Activated CD4-positive, alpha-beta T cell treated with anti-CD3 and anti-CD28 coated beads for 1 hour (primary cell): ENCODE results near the gene TMBIM1.

Experiments used
- DNase-seq: peaks from one replicate; pipeline ENCODE4 v3.0.0-alpha.2; 2020

The TMBIM1 gene

DNA sequence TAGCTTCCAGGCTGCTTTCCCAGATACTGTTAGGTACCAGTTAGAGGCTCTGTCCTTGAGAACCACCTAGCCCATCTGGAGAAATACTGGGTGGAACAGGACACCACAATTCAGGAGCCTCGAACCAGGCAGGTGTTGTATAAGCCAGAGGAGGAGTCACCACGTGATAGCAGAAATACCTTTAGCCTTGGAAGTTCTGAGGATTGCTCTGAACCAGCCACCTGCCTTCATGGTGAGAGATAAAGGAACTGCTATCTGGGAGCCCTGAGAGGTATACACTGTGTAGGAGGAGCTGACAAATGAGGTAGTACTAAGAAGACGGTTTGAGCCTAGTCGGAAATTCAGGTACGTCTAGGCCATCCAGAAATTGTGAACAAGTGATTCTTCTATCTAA is 39.1 kb downstream of the TMBIM1 start:
- no peak for DNase-seq

DNA sequence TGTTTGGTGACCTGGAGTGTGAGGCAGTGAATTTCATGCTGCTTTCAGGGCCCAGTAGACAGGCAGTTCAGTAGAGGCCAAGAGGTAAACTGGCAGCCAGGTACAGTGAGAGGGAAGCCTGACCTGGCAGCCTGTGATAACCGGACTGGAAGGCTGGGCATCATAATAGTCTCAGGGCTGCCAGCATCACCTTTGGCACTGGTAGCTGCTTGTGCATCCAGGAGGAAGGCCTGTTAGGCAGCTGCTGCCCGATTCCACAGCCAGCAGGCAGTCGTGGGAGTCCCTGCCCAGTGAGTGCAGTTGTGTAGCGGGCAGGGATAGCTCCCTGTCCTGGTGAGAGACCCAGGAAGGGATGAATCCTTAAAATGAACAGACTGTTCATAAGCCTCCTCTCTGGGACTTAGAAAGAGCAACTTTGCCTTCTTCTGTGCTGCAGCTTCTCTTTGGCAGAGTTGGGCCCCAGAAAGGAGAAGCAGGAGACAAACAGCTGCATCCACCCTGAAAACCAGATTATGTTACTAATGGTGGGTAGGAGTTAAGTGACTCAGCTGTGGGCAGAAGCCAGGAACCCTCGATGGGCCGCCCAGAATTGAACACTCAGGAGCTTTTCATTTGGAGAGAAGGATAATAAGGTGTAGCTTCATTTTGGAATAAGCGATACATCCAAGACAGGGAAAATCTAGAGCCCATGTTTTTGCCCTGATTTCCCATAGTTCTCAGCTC is 39.6 kb downstream of the TMBIM1 start:
- DNase-seq: no peak

DNA sequence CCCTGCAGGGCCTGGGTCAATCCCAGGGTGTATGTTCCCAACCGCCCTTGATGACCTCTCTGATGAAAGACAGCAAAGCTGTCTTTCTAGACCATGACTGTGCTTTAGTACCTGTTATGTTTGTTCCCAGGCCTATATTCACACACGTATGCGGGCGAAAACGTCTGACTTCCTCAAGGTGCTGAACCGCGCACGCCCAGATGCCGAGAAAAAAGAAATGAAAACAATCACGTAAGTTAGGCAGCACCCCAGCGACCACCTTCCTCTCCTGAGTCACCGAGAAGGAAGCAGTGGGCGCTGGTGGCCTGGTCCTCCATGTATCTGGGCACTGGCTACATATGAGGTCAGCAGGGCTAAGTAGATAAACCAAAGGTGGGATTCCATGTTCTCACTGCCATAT is 42.6 kb downstream of the TMBIM1 start:
- no peak for DNase-seq

- no peak for DNase-seq
Observed at GRCh38 chr2:218245214-218245613, 47.1 kb downstream of the TMBIM1 start.

- no peak for DNase-seq
Observed at GRCh38 chr2:218244665-218245064, 47.6 kb downstream of the TMBIM1 start.

DNA sequence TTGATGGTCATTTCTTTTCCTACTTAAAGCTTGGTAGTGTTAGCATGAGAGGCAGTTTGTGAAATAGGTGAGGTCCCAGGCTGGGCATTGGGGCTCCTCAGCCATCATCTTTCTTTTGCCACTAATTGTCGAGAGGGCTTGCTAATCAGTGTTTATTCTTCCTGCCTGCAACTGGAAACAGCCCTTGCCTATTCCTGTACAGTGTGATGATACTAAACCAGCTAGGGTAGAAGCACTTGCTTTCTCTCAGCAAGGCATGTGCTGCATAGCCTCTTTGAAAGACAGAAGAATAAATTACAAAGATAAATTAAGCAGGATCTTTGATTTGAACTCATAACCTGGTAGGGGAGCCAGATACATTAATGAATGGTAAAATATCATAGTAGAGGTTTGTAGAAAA is 48.1 kb downstream of the TMBIM1 start:
- no peak for DNase-seq

GRCh38 chr2:218238887-218239286 is 53.4 kb downstream of the TMBIM1 start:
- no peak for DNase-seq

- DNase-seq: no peak
Observed at GRCh38 chr2:218236829-218237228, 55.5 kb downstream of the TMBIM1 start.

- DNase-seq: no peak
Observed at GRCh38 chr2:218235017-218235416, 57.3 kb downstream of the TMBIM1 start.

GRCh38 chr2:218234521-218234920 is 57.8 kb downstream of the TMBIM1 start:
- DNase-seq: no peak

DNA sequence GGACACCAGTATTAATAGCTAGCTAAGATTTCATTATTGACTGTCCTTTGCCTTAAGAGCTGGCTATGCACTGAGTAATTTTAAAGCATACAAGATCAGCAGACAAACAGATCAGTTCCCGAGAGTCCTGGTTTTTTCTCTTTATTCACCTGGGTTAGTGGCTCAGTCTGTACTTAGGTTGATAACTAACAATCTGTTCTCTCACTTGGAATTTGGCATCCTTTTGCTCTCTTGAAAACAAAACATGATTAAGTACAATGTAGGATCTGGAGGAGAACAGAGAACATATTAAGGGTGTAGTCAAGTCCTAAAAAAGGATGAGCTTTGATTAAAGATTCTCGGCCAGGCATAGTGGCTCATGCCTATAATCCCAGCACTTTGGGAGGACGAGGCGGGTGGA is 58.8 kb downstream of the TMBIM1 start:
- no peak for DNase-seq

DNA sequence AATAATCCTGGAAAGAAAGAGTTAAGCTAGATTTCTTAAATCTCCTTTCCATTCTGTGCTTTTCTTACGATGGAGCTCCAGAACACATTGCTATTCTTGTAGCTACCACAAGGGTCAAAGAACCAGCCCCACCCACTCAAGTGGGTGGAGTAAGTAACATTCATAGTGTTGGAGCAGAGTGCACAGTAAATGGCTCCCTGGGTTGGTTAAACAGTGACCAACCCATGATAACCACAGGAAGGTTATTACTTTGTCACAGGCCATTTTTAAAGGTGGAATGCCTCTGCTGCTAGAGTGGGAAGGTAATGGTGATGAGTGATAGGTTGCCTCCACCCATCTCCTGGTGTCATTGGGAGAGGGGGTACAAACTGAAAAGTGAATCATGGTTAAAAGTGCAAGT is 61.4 kb downstream of the TMBIM1 start:
- DNase-seq: no peak

GRCh38 chr2:218229851-218230250 is 62.5 kb downstream of the TMBIM1 start:
- DNase-seq: no peak

DNA sequence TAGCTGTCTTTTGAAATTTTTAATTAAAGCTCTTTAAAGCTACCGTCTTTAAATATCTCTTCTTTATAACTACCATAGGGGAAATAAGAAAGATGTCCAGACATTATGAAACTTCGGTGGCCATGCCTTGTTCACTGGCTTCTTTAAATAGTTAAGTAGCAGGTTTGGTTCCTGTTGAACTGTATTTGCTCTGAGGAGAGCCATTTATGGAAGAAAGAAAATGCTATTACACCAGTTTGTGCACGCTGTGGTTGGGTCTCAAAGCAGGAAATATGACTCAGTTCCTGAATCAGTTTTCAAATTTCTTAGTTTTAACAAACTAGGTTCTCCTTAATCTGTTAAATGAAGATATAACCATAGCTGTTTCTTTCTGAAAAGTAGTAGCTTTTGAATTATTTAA is 63.1 kb downstream of the TMBIM1 start:
- no peak for DNase-seq

- DNase-seq: no peak
Observed at GRCh38 chr2:218228366-218229090, 63.8 kb downstream of the TMBIM1 start.

DNA sequence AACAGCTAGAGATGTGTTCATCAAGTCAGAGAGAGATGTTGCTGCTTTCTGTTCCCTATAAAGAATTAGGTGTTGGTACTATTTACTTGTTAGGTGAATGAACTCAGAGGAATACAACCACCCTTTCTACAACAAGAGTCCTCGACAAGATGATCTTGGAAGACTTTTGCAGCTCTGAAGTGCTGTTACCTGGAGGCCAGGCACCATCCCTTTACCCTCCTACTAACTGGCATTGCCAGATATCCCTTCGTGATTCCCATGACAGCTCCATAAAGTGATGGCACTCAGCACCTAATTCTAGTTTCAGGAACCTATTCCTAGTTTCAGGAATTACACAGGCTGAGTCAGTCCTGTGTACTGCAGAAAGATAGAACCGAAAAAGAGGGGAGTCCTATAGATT is 65.4 kb downstream of the TMBIM1 start:
- no peak for DNase-seq
